ENCODE data around the gene SLC38A10. TPM values are rescaled to one million over a fixed set of nuclear protein-coding genes. Genes with fewer than 3 reads are reported as not detected.
A peak's percentile ranks its signal among the peaks of the same experiment; 100 is the strongest.

The SLC38A10 gene
- total and polyA plus RNA-seq, 2 of the 13 experiments (the other 11 are each of a cell fraction or from before 2014, with no cell fraction given) = 23.4 to 55.8 TPM

GRCh38 chr17:81295031-81295675 is at the start of gene SLC38A10 (continued):
- peak; percentile 69; the same call in 1 of the 2 replicates for TF ChIP-seq ZNF878 (CRISPR knock-in tag; IDR thresholded peaks at IDR 0.05)
- TF ChIP-seq ATF6 (CRISPR knock-in tag; conservative IDR thresholded peaks at IDR 0.05) = no peak
- no peak; the same call in 1 of the 2 replicates for TF ChIP-seq ZNF639 (CRISPR knock-in tag; conservative IDR thresholded peaks at IDR 0.05)
- TF ChIP-seq SMARCE1 (IDR thresholded peaks at IDR 0.05; ENCODE audit: borderline replicate concordance) = no peak
- TF ChIP-seq MTA1 (CRISPR knock-in tag; IDR thresholded peaks at IDR 0.05; ENCODE audit: borderline replicate concordance) = no peak; the same call in 1 of the 2 replicates
- TF ChIP-seq MXD4 (CRISPR knock-in tag; IDR thresholded peaks at IDR 0.05) = peak; percentile 74
- TF ChIP-seq HHEX (CRISPR knock-in tag; IDR thresholded peaks at IDR 0.05) = no peak
- TF ChIP-seq FOXJ3 (CRISPR knock-in tag; IDR thresholded peaks at IDR 0.05; ENCODE audit: borderline replicate concordance) = no peak
- TF ChIP-seq NFE2L1 (CRISPR knock-in tag; IDR thresholded peaks at IDR 0.05; ENCODE audit: borderline replicate concordance) = no peak; the same call in 1 of the 2 replicates
- TF ChIP-seq ASH2L (IDR thresholded peaks at IDR 0.05; ENCODE audit: insufficient read length, low read depth, low read length) = peak; percentile 83
- TF ChIP-seq TSC22D2 (CRISPR knock-in tag; IDR thresholded peaks at IDR 0.05; ENCODE audit: borderline replicate concordance) = peak; percentile 48; the same call in 1 of the 2 replicates
- no peak for TF ChIP-seq HDAC6 (IDR thresholded peaks at IDR 0.05; ENCODE audit: low read depth, low read length)
- TF ChIP-seq ZBTB46 (CRISPR knock-in tag; IDR thresholded peaks at IDR 0.05; ENCODE audit: borderline replicate concordance) = no peak
- no peak for TF ChIP-seq NR3C1 (CRISPR knock-in tag; IDR thresholded peaks at IDR 0.05)
- peak; percentile 73; the same call in 1 of the 2 replicates for TF ChIP-seq KLF13 (CRISPR knock-in tag; IDR thresholded peaks at IDR 0.05)
- 0 out of 2 replicates have a peak, but pooled peaks have one; percentile 19 for TF ChIP-seq RFXANK (CRISPR knock-in tag; IDR thresholded peaks at IDR 0.05)
- TF ChIP-seq SP140L (CRISPR knock-in tag; IDR thresholded peaks at IDR 0.05; ENCODE audit: borderline replicate concordance) = no peak
- TF ChIP-seq NFE2 (CRISPR knock-in tag; IDR thresholded peaks at IDR 0.05) = no peak
- no peak for TF ChIP-seq ZNF24 (IDR thresholded peaks at IDR 0.05)
- no peak for TF ChIP-seq ZNF709 (CRISPR knock-in tag; IDR thresholded peaks at IDR 0.05)
- TF ChIP-seq NR2C2 (CRISPR knock-in tag; IDR thresholded peaks at IDR 0.05; ENCODE audit: borderline replicate concordance) = peak; percentile 76; the same call in 1 of the 2 replicates
- no peak; the same call in 1 of the 2 replicates for TF ChIP-seq ZNF724P (CRISPR knock-in tag; IDR thresholded peaks at IDR 0.05; ENCODE audit: borderline replicate concordance)
- no peak for TF ChIP-seq ZNF766 (CRISPR knock-in tag; IDR thresholded peaks at IDR 0.05; ENCODE audit: borderline replicate concordance)
- no peak for TF ChIP-seq PBX3 (CRISPR knock-in tag; IDR thresholded peaks at IDR 0.05; ENCODE audit: borderline replicate concordance)
- TF ChIP-seq ZNF207 (IDR thresholded peaks at IDR 0.05; ENCODE audit: borderline replicate concordance) = no peak

Data from HepG2 (cell line).